ENCODE data around the gene FANCC. TPM values are rescaled to one million over a fixed set of nuclear protein-coding genes. Genes with fewer than 3 reads are reported as not detected.

Gene FANCC
- total and polyA plus RNA-seq, 2 of the 4 experiments (the other 2 are of a cell fraction) = 4.7 to 6.3 TPM

DNA sequence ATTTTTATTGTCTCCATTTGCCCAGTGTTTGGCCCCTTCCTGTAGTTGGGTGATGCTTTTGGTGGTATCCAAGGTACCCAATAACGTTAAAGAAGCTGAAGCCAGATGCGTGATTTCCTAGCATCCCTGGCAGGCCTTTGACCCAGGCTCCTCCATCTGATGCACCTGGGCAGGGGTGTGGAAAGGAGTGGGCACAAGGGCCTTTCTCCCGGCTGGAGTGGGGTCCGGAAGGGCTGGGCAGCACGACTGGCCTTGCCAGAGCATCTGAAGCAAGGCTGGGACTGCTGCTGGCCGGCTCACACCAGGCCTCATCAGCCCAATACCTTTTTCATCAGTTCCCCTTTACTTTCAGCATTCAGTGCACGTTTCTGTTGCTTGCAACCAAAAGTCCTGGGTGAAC is 220.2 kb downstream of the FANCC start:
- no TSS peak for BruUV-seq (replicated peaks)
- WGBS, 2 experiments (ENCODE audit: extremely low coverage in 2 of 2, insufficient read length in 1 of 2) = 100% methylated on average over 1 of the region's 7 CpGs; no CpG with 5 or more reads in 1 of the 2 experiments
- no peak overlapping the region for H3K4ac ChIP-seq (ENCODE audit: low read depth, low read length)
- H2BK15ac ChIP-seq (ENCODE audit: low read depth, low read length) = no peak overlapping the region
- dilution Hi-C loops (cut with HindIII; ENCODE audit: low sequenced_read_pairs, unreplicated experiment) (no loop called here), in situ Hi-C loops (cut with MboI; ENCODE audit: low sequenced_read_pairs) (no loop called here), intact Hi-C loops (cut with micrococcal nuclease) (no loop called here)
- no peak overlapping the region for H3K23ac ChIP-seq (ENCODE audit: low read depth, low read length)
- DNase-seq = no peak
- POLR2A ChIA-PET (ENCODE audit: unreplicated experiment) = no interaction called here
- peaks cover 33% of the 10 kb centered on the region for H3K9me1 ChIP-seq (ENCODE audit: insufficient read depth, low read length)
- H2BK5ac ChIP-seq (ENCODE audit: low read depth, low read length, poor library complexity, severe bottlenecking) = no peak overlapping the region
- no peak overlapping the region for H2AK5ac ChIP-seq (ENCODE audit: low read depth, low read length)
- H3K9me3 ChIP-seq (ENCODE audit: control insufficient read depth, insufficient read depth, low read length) = no peaks in the 10 kb centered on the region
- peaks cover 11 to 48% of the 10 kb centered on the region in 2 experiments for H3K79me1 ChIP-seq (ENCODE audit: low read depth in 1 of 2, low read length in 2 of 2)
- H2AFZ ChIP-seq (replicated peaks; ENCODE audit: low read length, poor library complexity) = no peak overlapping the region
- H3K14ac ChIP-seq (replicated peaks; ENCODE audit: low read depth, low read length) = 0 out of 2 replicates have a peak overlapping the region, but pooled peaks have one; percentile 11
- no peak overlapping the region for H2BK120ac ChIP-seq (ENCODE audit: low read depth, low read length)
- no peak overlapping the region for H3K18ac ChIP-seq (ENCODE audit: low read depth, low read length)
- no peaks in the 10 kb centered on the region for H3K27me3 ChIP-seq (ENCODE audit: control insufficient read depth, insufficient read depth, low read length)
- H3K4me3 ChIP-seq (ENCODE audit: insufficient read depth, low read depth, low read length) = no peak overlapping the region
- no peak overlapping the region for H3K4me2 ChIP-seq (ENCODE audit: low read depth, low read length)
- no peak overlapping the region for H2BK20ac ChIP-seq (ENCODE audit: low read depth, low read length)
- no peak overlapping the region for H4K91ac ChIP-seq (ENCODE audit: insufficient read depth, low read depth, low read length)
- no peak overlapping the region for H3K56ac ChIP-seq (ENCODE audit: extremely low read depth, insufficient read depth, low read length)
- no peak for ATAC-seq (ENCODE audit: low read depth)
- no peak overlapping the region for H3K27ac ChIP-seq (ENCODE audit: insufficient read depth, low read length)
- peaks cover 26% of the 10 kb centered on the region for H3K36me3 ChIP-seq (ENCODE audit: control insufficient read depth, insufficient read depth, low read length)
- no peak overlapping the region for H3K9ac ChIP-seq (ENCODE audit: low read depth, low read length)
- peaks cover 4% of the 10 kb centered on the region; the same call in 1 of the 2 replicates for H4K20me1 ChIP-seq (ENCODE audit: insufficient read depth, low read length)
- CTCF ChIA-PET = interaction anchor here (1.1 kb wide), 1 partner anchor 317 kb away, joined by 3 read pairs; no protein-coding TSS in a partner anchor
- no peak overlapping the region for H2AK9ac ChIP-seq (replicated peaks; ENCODE audit: low read depth, low read length, poor library complexity)
- no peak for TF ChIP-seq BHLHE40 (IDR thresholded peaks at IDR 0.05; ENCODE audit: low read depth, low read length)
- H4K5ac ChIP-seq (ENCODE audit: low read depth, low read length) = no peak overlapping the region
- H3K4me1 ChIP-seq (ENCODE audit: control insufficient read depth, insufficient read depth, low read length) = peaks cover 21% of the 10 kb centered on the region
- no peak overlapping the region for H4K8ac ChIP-seq (ENCODE audit: low read depth in 2 of 2, low read length in 2 of 2)

Data from IMR-90 (cell line).